Esophagus muscularis mucosa (tissue), 3 donors: ENCODE data around the gene DCUN1D4.

Source experiments
- POLR2AphosphoS5 ChIP-seq, 2 donors: sonication (generic); formaldehyde crosslinking; IDR thresholded peaks; one replicate each; pipeline ENCODE4 v1.6.1; 2017; ENCODE audit warnings: antibody characterized with exemption in 2 of 2
- TF ChIP-seq, protein P1 (sequence below), 3 experiments: fragments of 200-600 bp in 2 of 3; fragments of 450-650 bp in 1 of 3; sonication (generic) in 2 of 3; IDR thresholded peaks; one replicate each; pipeline ENCODE4 v1.5.1; 2017 to 2019; ENCODE audit warnings: antibody characterized with exemption in 3 of 3, mild to moderate bottlenecking in 2 of 3, moderate library complexity in 1 of 3

DNA sequence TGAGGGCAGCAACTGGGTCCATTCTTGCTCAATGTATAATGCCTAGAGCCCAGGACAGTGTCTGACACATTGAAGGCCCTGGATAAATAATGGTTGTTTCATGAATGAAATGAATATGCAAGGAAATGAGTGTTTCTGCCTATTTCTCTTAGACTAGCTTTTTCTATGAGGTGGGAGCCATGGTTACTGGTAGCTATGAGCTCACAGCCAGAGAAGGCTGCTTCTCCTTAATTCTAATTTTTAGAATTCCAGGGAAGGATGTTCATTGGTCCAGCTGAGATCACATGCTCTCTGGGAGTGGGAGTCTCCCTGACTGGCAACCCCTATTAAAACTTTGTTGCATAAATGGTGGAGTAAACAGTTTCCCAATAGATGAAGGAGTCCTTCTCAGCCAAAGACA lies 9.7 kb upstream of the DCUN1D4 start:
- TF ChIP-seq, protein P1, sequence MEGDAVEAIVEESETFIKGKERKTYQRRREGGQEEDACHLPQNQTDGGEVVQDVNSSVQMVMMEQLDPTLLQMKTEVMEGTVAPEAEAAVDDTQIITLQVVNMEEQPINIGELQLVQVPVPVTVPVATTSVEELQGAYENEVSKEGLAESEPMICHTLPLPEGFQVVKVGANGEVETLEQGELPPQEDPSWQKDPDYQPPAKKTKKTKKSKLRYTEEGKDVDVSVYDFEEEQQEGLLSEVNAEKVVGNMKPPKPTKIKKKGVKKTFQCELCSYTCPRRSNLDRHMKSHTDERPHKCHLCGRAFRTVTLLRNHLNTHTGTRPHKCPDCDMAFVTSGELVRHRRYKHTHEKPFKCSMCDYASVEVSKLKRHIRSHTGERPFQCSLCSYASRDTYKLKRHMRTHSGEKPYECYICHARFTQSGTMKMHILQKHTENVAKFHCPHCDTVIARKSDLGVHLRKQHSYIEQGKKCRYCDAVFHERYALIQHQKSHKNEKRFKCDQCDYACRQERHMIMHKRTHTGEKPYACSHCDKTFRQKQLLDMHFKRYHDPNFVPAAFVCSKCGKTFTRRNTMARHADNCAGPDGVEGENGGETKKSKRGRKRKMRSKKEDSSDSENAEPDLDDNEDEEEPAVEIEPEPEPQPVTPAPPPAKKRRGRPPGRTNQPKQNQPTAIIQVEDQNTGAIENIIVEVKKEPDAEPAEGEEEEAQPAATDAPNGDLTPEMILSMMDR (IDR thresholded peaks at IDR 0.05): no peak
- TF ChIP-seq POLR2AphosphoS5 (IDR thresholded peaks at IDR 0.05): no peak
